Stimulated activated CD4-positive, alpha-beta T cell treated with anti-CD3 and anti-CD28 coated beads, Interleukin-2, amount 100 ng/mL, for 4 hours (primary cell): ENCODE results near the gene EGLN1.

Source experiments
- DNase-seq: peaks from one replicate; pipeline ENCODE4 v3.0.0-alpha.2; 2020; ENCODE audit warnings: low read depth

Gene EGLN1

GRCh38 chr1:231421546-231421970 lies 529 bp downstream of the EGLN1 start:
- DNase-seq: peak; percentile 10

DNA sequence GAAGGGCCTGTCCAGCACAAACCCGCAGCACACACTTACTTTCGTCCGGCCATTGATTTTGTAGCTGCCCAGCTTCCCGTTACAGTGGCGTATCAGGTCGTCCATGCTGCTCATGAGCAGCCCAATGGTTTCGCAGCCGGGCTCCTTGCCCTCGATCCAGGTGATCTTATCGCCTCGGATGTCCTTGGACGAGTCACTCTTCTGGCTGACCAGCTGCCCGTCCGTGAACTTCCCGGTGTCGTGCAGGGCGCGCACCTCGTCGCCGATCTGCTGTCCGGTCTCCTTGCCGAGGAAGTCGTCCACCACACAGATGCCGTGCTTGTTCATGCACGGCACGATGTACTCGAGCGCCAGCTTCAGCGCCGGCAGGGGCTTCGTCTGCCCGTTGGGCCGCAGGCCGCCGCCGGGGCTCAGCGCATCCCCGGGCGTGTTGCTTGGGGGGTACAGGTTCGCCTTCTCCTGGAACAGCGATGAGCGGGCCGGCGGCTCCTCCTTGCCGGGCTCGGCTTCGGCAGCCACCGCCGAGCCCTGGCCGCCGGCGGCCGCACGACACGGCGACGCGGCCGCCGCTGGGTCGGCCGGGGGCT lies 1.0 kb downstream of the EGLN1 start:
- DNase-seq: no peak

GRCh38 chr1:231420299-231420958 lies 1.7 kb downstream of the EGLN1 start:
- no peak for DNase-seq

DNA sequence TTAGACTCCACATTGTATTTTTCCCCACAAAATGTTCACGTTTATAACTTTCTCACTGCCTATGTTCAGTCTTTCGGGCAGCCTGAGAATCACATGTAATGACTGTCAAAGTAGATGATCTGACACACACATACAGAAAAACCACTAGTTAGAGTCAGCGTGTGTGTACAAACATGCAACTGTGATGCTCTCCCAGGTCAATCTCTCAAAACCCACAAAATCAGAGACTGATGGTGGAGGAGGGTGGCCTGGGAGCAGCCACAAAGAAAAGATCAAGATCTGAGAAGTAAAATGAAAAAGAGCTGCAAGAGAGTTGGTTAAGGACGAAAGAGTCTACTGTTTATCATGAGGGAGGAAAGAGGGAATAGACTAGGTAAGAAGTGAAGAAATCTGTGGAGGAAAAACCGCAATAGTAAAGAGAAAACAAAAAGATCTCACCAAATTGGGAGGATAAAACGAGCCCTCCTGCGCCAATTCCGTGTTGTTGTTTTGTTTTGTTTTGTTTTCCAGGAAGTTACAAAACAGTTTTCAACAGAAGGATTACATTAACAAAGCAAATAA lies 2.3 kb downstream of the EGLN1 start:
- DNase-seq: no peak

GRCh38 chr1:231419147-231419546 lies 2.9 kb downstream of the EGLN1 start:
- no peak for DNase-seq

GRCh38 chr1:231418741-231419107 lies 3.4 kb downstream of the EGLN1 start:
- DNase-seq: no peak

DNA sequence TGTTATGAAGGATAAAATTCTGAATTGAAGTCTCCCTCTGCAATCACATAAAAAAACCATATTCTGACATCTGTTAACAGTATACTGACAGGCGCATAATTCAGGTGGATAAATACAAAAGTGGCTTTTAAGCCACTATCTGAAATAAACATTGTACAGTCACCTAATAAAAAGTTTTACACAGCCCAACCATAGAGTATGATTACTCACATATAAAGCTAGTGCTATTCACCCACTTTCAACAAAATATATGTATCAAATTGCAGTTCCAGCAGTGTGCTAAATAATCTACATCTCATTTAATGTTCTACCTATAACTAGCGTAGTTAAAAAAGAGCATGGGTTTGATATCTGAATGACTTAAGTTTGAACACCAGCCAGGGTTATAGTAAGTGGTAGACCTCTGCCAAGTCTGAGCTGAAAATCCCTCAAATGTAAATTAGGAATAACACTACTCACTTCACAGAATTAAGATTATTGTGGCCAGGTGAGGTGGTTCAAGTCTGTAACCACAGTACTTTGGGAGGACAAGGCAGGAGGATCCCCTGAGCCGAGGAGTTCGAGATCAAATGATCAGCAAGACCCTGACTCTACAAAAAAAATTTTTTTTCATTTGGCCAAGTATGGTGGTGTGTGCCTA lies 3.9 kb downstream of the EGLN1 start:
- no peak for DNase-seq

GRCh38 chr1:231417513-231417912 lies 4.6 kb downstream of the EGLN1 start:
- no peak for DNase-seq

DNA sequence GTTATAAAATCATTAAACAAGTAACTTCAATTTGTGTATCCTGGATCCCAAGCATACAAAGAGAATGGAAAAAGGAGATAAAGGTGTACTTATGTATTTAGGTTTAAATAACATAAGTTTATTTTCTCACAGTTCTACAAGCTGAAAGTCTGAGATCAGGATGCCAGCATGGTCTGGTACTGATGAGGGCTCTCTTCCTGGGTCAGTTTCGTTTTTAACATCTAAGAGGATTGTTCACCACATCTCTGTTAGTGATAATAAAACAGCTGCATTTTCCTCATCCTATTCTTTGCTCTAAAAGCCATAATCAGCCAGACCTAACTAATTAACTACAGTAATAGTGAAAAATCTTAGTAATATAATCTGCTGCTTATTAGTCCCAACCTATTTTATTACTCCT lies 5.2 kb downstream of the EGLN1 start:
- no peak for DNase-seq

DNA sequence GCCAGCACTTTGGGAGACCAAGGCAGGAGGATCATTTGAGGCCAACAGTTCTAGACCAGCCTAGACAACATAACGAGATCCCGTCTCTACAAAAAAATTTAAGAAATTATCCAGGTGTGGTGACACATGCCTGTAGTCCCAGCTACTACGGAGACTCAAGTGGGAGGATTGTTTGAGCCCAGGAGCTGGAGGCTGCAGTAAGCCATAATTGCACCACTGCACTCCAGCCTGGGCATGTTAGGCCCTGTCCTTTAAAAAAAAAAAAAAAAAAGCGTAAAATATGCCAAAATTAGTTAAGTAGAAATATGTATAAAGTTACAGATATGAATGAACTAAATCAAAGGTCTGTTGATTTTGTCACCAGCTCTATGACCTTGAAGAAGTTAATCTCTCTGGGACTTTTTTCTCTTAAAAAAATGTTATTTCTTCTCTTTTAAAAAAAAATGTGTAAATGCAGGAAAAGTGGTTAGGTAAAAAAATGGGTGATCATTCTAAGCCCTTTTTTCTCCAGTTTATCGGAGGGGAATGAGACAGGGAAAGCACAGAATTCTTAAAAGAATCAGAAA lies 7.0 kb downstream of the EGLN1 start:
- DNase-seq: no peak

GRCh38 chr1:231414260-231415016 lies 7.6 kb downstream of the EGLN1 start:
- DNase-seq: no peak

GRCh38 chr1:231413749-231414082 lies 8.4 kb downstream of the EGLN1 start:
- DNase-seq: no peak

DNA sequence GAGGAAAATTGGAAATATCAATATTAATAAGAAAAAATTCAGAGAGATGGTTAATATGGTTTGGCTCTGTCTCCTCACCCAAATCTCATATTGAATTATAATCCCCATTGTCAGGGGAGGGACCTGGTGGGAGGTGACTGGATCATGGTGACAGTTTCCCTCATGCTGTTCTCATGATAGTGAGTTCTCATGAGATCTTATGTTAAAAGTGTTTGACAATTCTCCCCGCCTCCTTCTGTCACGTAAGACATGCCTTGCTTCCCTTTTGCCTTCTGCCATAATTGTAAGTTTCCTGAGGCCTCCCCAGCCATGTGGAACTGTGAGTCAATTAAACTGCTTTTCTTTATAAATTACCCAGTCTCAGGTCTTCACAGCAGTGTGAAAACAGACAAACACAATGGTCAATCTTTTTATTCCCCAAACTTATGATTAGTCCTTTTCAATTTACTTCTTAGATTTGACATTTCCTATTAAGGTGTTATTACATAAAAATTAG lies 11.0 kb downstream of the EGLN1 start:
- DNase-seq: no peak

GRCh38 chr1:231410036-231410612 lies 12.0 kb downstream of the EGLN1 start:
- DNase-seq: no peak

DNA sequence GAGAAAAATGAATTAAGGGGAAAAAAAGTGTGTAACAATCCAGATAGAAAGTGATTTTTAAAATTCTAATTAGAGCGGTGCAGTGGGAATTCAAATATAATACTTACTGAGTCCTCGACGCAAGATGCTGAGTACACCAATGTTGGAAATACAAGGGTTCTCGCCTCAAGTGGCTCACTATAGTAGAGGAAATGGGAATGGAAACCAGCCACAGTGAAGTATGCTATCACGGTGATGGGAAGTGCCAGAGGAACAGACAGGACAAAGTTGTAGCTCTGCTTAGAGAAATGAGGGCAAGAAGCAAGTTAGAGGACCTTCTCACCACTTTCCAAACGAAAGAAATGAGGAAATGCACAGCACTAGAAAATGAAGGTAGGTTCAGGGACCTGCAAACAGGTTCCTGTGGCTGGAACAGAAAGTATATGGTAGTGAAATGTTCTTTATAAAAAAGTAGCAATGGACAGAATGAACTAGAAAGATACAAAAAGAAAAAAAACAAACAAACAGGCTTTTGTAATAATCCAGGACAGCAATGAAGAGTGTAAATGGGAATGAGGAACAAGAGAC lies 13.5 kb downstream of the EGLN1 start:
- DNase-seq: no peak

GRCh38 chr1:231407547-231408396 lies 14.3 kb downstream of the EGLN1 start:
- DNase-seq: no peak

DNA sequence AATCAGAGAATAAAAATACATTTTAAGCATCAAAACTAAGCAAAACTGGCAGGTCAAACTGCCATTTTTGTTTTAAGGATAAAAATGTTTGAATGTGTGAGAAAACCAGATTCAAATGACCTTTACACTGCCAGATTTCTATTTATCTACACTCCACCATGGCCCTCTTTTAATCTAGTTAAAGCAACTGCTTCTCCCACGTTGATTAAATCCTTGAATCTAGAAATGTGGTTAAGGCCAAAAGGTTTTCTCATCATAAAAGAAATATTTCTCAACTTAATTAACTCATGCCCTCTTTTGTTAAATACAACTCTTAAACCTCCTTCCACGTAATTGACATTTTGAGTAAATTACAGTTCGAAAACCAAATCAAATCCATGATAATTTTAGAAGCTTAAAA lies 15.0 kb downstream of the EGLN1 start:
- no peak for DNase-seq

GRCh38 chr1:231404318-231404717 lies 17.8 kb downstream of the EGLN1 start:
- no peak for DNase-seq

DNA sequence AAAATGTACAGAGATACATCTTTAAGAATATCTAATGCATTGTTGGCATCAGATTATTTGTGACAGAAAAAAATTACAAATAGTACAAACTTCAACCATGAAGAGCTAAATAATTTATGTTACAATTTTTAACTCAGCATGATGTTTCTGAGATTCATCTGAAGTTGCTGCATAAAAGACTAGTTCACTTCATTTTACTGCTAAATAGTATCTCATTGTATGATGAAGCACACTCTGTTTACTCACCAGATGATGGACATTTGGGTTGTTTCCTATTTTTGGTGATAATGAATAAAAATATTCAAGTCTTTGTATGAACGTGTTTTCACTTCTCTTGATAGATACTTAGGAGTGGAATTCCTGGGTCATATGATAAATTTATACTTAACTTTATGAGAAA lies 20.6 kb downstream of the EGLN1 start:
- DNase-seq: no peak

DNA sequence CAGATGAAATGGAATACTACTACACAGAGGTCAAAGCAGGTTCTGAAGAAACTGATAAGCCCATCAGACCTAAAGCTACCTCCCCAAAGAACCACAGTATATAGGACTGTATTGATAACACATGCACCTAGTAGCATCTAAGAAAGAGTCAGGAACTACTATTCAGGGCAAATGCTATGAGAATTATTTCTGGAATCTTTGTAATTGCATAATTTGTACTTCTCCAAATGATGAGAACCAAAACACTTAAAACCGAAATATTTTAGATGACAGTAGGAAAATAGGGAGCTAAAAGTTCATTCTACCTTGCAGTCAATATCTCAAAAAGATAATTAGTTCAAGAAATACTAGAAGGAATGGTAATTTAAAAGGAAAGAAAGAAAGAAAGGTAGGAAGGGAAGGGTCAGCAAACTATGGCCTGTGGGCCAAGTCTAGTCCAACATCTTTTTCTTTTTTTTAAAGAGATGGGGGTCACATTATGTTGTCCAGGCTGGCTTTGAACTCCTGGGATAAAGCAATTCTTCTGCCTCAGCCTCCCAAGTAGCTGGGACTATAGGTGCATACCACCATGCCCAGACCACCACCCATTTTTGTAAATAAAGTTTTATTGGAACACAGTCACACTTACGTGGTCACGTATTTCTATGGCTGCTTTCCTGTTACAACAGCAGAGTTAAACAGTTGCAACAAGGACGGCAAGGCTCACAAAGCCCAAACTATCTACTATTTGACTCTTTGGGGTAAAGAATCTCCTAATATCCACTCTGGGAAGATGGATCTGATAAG lies 24.0 kb downstream of the EGLN1 start:
- DNase-seq: no peak
